Tibial nerve (tissue), 4 donors: Measurements from ENCODE around the gene DECR2. TPM values are rescaled to one million over a fixed set of nuclear protein-coding genes. Genes with fewer than 3 reads are reported as not detected.

Experiments used
- DNase-seq, 2 donors: peaks; one replicate each; pipeline ENCODE4 v3.0.0-alpha.2; 2019; ENCODE audit warnings: low spot score in 2 of 2
- H3K27ac ChIP-seq, 4 donors: fragments of 200-600 bp; sonication (generic) in 3 of 4; one replicate each; pipeline ENCODE4 v1.5.1; 2017 to 2019; ENCODE audit warnings: mild to moderate bottlenecking in 1 of 4
- H3K27me3 ChIP-seq, 2 donors: fragments of 200-600 bp; sonication (generic) in 1 of 2; one replicate each; pipeline versions ENCODE4 v1.5.1 to v1.6.0; 2017 to 2019
- H3K36me3 ChIP-seq, 3 donors: fragments of 200-600 bp; sonication (generic); one replicate each; pipeline ENCODE4 v1.5.1; 2018 to 2019
- H3K4me1 ChIP-seq, 4 donors: fragments of 200-600 bp; sonication (generic) in 3 of 4; one replicate each; pipeline ENCODE4 v1.5.1; 2017 to 2019
- H3K4me3 ChIP-seq, 4 donors: fragments of 200-600 bp; sonication (generic) in 3 of 4; one replicate each; pipeline ENCODE4 v1.5.1; 2017 to 2019; ENCODE audit warnings: mild to moderate bottlenecking in 1 of 4, moderate library complexity in 1 of 4
- H3K9me3 ChIP-seq, 4 donors: fragments of 200-600 bp; sonication (generic) in 3 of 4; one replicate each; pipeline ENCODE4 v1.5.1; 2017 to 2019
- CTCF ChIP-seq, 5 experiments: fragments of 200-600 bp in 3 of 5; fragments of 450-650 bp in 2 of 5; sonication (generic) in 3 of 5; IDR thresholded peaks; one replicate each; pipeline ENCODE4 v1.5.1; 2016 to 2019; ENCODE audit warnings: antibody characterized with exemption in 5 of 5, mild to moderate bottlenecking in 3 of 5, moderate library complexity in 2 of 5
- EP300 ChIP-seq, 2 donors: sonication (generic); formaldehyde crosslinking; IDR thresholded peaks; one replicate each; pipeline ENCODE4 v1.6.1; 2017; ENCODE audit warnings: antibody characterized with exemption in 2 of 2, mild to moderate bottlenecking in 1 of 2
- POLR2A ChIP-seq, 2 donors: fragments of 450-650 bp; IDR thresholded peaks; one replicate each; pipeline ENCODE4 v1.6.1; 2017; ENCODE audit warnings: antibody characterized with exemption in 2 of 2, mild to moderate bottlenecking in 2 of 2, moderate library complexity in 2 of 2
- WGBS, 2 donors: methylation state at CpG; one replicate each; pipeline ENCODE4 v1.1.5; 2018; 5-methylcytosine and 5-hydroxymethylcytosine counted together
- total RNA-seq, 4 donors: library from RNA; depleted of rRNA; stranded (reverse); fragments of >200 nt; gene quantifications; one replicate each; pipeline ENCODE4 v1.1.0, GENCODE V29; 2016

Gene DECR2
- total RNA-seq, 4 donors from 2014 or later, result 20.3 to 68.4 (median 33.6) TPM

DNA sequence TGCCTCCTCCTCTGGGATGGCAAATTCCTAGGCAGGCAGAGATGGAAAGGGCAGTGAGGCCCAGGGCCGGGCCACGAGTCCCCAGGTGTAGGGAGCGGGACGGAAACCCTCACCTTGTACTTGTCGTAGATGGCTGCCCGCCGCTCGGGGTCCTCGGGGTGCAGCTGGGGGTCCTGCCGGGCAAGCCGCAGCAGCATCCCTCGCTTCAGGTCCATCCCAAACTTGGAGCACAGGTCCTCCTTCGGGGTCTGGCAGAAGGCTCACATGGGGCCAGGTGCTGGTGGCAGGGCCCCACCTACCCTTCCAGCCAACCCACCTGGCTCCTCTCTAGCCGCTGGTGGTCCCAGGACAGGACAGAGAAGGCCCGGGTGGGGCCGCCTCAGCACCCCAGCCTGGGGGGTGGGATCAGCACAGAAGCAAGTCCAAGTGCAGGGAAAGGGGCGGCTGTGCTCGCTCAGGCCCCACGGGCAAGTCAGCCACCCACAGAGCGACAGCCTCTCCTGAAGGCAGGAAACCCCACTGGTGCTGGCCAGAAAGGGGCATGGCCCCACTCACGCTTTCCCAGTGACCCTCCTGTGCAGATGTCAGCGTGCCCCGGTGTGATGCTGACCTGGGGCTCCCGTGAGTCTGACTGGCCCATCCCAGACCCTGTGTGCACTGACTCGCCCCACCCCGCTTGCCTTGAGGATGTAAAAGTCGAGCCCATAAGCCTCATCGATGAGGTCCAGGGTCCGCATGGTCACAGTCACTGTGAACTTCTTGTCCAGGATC lies 33.1 kb upstream of the DECR2 start:
- WGBS, 2 donors, result 91 to 98% methylated on average over 17 to 26 of the region's 29 CpGs
- no peak overlapping the region for H3K4me3 ChIP-seq
- peaks cover 0 to 13% of the 10 kb centered on the region in 2 donors for H3K27me3 ChIP-seq
- H3K4me1 ChIP-seq, result peaks cover 0 to 23% (median 12%) of the 10 kb centered on the region in 4 donors
- no peak for DNase-seq
- no peak overlapping the region for H3K27ac ChIP-seq
- no peaks in the 10 kb centered on the region for H3K9me3 ChIP-seq
- TF ChIP-seq CTCF (IDR thresholded peaks at IDR 0.05), result no peak
- TF ChIP-seq EP300 (IDR thresholded peaks at IDR 0.05), result no peak
- TF ChIP-seq POLR2A (IDR thresholded peaks at IDR 0.05), result no peak
- H3K36me3 ChIP-seq, result peaks cover 4 to 60% (median 12%) of the 10 kb centered on the region in 3 donors

DNA sequence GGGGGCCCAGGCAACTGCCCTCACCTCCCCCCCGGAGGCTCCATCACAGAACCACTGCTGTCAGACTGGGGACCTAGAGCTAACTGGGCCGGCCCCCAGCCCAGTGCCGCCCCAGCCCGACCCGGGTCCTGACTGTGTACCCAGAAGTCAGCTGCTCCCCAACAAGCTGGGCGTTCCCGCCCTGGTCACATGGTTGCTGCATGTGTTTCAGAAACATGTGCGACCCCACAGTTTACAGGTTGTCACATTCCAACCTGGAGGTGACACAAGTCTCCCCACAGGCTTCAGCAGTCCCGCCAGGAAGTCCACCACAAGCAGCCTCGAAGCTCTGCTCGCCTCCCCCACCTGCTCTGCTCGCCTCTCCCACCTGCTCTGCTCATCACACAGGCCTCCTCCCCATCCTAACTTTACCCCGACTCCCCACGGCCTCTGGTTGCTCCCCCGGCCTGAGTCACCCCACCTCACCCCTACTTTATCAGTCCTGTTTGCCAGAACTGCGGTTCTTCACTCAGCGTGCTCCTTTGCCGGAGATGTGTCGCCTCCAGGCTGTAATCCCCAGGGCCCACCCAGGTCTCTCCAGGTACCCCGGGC lies 32.3 kb upstream of the DECR2 start:
- H3K4me3 ChIP-seq, result peak overlapping the region in 2 of 4 donors; percentile 33 to 40
- H3K4me1 ChIP-seq, result peaks cover 0 to 23% (median 12%) of the 10 kb centered on the region in 4 donors
- no peak for TF ChIP-seq EP300 (IDR thresholded peaks at IDR 0.05)
- no peak for TF ChIP-seq POLR2A (IDR thresholded peaks at IDR 0.05)
- TF ChIP-seq CTCF (IDR thresholded peaks at IDR 0.05), result no peak
- H3K27me3 ChIP-seq, result peaks cover 0 to 6% of the 10 kb centered on the region in 2 donors
- no peaks in the 10 kb centered on the region for H3K9me3 ChIP-seq
- H3K27ac ChIP-seq, result no peak overlapping the region
- WGBS, 2 donors, result 74 to 79% methylated on average over 17 to 19 of the region's 20 CpGs
- no peak for DNase-seq
- H3K36me3 ChIP-seq, result peaks cover 4 to 68% (median 18%) of the 10 kb centered on the region in 3 donors

- Histone ChIP-seq H3K9me3 (no peaks in the 10 kb centered on the region), H3K27ac (peak overlapping the region in 3 of 4 donors; percentile 53 to 85 (median 62)), H3K4me1 (peaks cover 0 to 23% (median 12%) of the 10 kb centered on the region in 4 donors), H3K27me3 (no peaks in the 10 kb centered on the region), H3K4me3 (peak overlapping the region; percentile 33 to 64 (median 42)), H3K36me3 (peaks cover 4 to 74% (median 21%) of the 10 kb centered on the region in 3 donors)
- TF ChIP-seq POLR2A (IDR thresholded peaks at IDR 0.05) (no peak), EP300 (IDR thresholded peaks at IDR 0.05) (no peak), CTCF (IDR thresholded peaks at IDR 0.05) (no peak)
- 20 to 29% methylated on average over 23 to 28 of the region's 44 CpGs for WGBS, 2 donors
- DNase-seq, result no peak
Observed at GRCh38 chr16:369866-370436, 31.7 kb upstream of the DECR2 start.

DNA sequence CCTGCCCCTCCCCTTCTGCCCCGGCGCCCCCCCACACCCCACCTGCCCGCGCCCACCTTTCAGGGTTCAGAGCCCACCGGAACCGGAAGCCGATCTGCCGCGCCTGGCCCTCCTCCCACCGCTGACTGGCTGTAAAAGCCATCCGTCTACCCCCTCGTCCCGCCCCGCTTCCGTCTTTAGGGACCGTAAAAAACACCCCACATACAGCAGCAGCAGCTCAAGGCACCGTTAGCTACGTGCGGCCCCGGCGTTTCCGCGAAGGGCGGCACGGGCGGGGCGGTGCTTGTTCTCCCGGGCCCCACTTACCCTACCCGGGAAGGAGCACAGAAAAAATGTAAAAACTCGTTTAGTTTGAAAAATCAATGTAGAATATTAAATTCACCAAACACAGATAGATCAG lies 31.2 kb upstream of the DECR2 start, which contains the start of gene MRPL28:
TSS of gene MRPL28 (minus strand) at position 96 of the 400 bp plus-strand sequence. CDS start 320 bp downstream, outside the sequence.
- DNase-seq, result peak; percentile 92 to 93
- peaks cover 0 to 23% (median 12%) of the 10 kb centered on the region in 4 donors for H3K4me1 ChIP-seq
- H3K4me3 ChIP-seq, result peak within 1 kb of the TSS; percentile 33 to 64 (median 42)
- peaks cover 4 to 79% (median 21%) of the 10 kb centered on the region in 3 donors for H3K36me3 ChIP-seq
- TF ChIP-seq POLR2A (IDR thresholded peaks at IDR 0.05), result peak in 1 of 2 donors; percentile 58
- TF ChIP-seq CTCF (IDR thresholded peaks at IDR 0.05), result no peak
- peak; percentile 67 to 80 for TF ChIP-seq EP300 (IDR thresholded peaks at IDR 0.05)
- peak within 1 kb of the TSS; percentile 53 to 85 (median 70) for H3K27ac ChIP-seq
- 0 to 1% methylated on average over 15 to 23 of the region's 30 CpGs for WGBS, 2 donors
- no peaks in the 10 kb centered on the region for H3K27me3 ChIP-seq
- H3K9me3 ChIP-seq, result no peaks in the 10 kb centered on the region
